Psoas muscle (tissue), 8 donors: ENCODE data around the gene RHBDD1. TPM values are rescaled to one million over a fixed set of nuclear protein-coding genes. Genes with fewer than 3 reads are reported as not detected.

Source experiments
- ATAC-seq, 4 donors: fragments of 200-7000 bp; cut with Tn5 transposase; one replicate each; pipeline ENCODE4 v1.9.1; 2020; ENCODE audit warnings: moderate library complexity in 3 of 4, mild to moderate bottlenecking in 2 of 4
- DNase-seq, 2 donors: peaks; one replicate each; pipeline ENCODE4 v3.0.0-alpha.2; 2020
- H3K27ac ChIP-seq: fragments of 200-600 bp; one replicate; pipeline ENCODE4 v1.8.0; 2022
- H3K27me3 ChIP-seq, 3 donors: fragments of 200-600 bp in 1 of 3; one replicate each; pipeline versions ENCODE4 v1.6.1 to v1.8.0; 2013 to 2022; ENCODE audit warnings: low read length in 2 of 3, mild to moderate bottlenecking in 2 of 3, moderate library complexity in 1 of 3; ENCODE audit not compliant: insufficient read depth in 3 of 3
- H3K36me3 ChIP-seq, 2 donors: fragments of 200-600 bp in 1 of 2; one replicate each; pipeline versions ENCODE4 v1.6.1 to v1.8.0; 2013 to 2022; ENCODE audit warnings: low read depth in 1 of 2, mild to moderate bottlenecking in 1 of 2, moderate library complexity in 1 of 2; ENCODE audit not compliant: insufficient read depth in 1 of 2
- H3K4me1 ChIP-seq: fragments of 200-600 bp; one replicate; pipeline ENCODE4 v1.8.0; 2022
- H3K4me3 ChIP-seq: fragments of 200-600 bp; one replicate; pipeline ENCODE4 v1.8.0; 2022; ENCODE audit warnings: mild to moderate bottlenecking
- H3K9me3 ChIP-seq: fragments of 200-600 bp; one replicate; pipeline ENCODE4 v1.8.0; 2022
- CTCF ChIP-seq: fragments of 200-600 bp; IDR thresholded peaks from one replicate; pipeline ENCODE4 v1.8.0; 2022; ENCODE audit warnings: antibody characterized with exemption
- WGBS, 3 donors: extraction: QIAGEN DNeasy Blood & Tissue Kit; methylation state at CpG; one replicate each; pipeline versions ENCODE4 v1.1.6 to v1.1.7; 2013; 5-methylcytosine and 5-hydroxymethylcytosine counted together
- intact Hi-C, 2 donors: fragments of 100-400 bp; cut with DNase I; formaldehyde crosslinking; loops; one replicate each; pipeline versions ENCODE4 v1.11.0 to v1.14.2; 2022
- polyA plus RNA-seq, 3 donors: library from polyadenylated mRNA; stranded (reverse); fragments of 200-250 nt; gene quantifications; one replicate each; pipeline ENCODE4 v1.2.3, GENCODE V29; 2013
- total RNA-seq, 4 donors: library from RNA; stranded (reverse); fragmentation: NEBNext Ultra II Directional in 2 of 4; extraction: Animal tissue kit (Norgen Biotek cat#: 25700) in 2 of 4; gene quantifications; one replicate each; pipeline versions ENCODE4 v1.2.1 to v1.2.4, GENCODE V29; 2021 to 2023
- donor health status: healthy with polysubstance abuse.
- donor health status: DM: no; HTN: no; CAD: no; lungs with moderate emphysema.
- donor health status: Bipolar disorder and iron deficiency.
- donor health status: healthy.
- donor health status: DM: yes; HTN: yes; CAD: no.
- donor health status: DM: no; HTN: no; CAD: no.
- donor health status: DM: no; HTN: no; CAD: no.
- donor health status: DM: yes; HTN: yes; CAD: no.

Gene RHBDD1
- total and polyA plus RNA-seq, 7 donors = 6.7 to 26.1 (median 17.9) TPM

- 59 to 69% (median 62%) methylated on average over 2 of the region's 2 CpGs for WGBS, 3 donors
- intact Hi-C loops = no loop called here
- ATAC-seq (no peak), DNase-seq (no peak)
- H3K27me3 ChIP-seq = no peaks in the 10 kb centered on the region
- peaks cover 0 to 11% of the 10 kb centered on the region in 2 donors for H3K36me3 ChIP-seq
- TF ChIP-seq CTCF = no peak
- H3K27ac ChIP-seq = no peak overlapping the region
- no peak overlapping the region for H3K4me3 ChIP-seq
- no peaks in the 10 kb centered on the region for H3K9me3 ChIP-seq
- H3K4me1 ChIP-seq = no peaks in the 10 kb centered on the region
Observed at GRCh38 chr2:226873051-226873620, 37.3 kb downstream of the RHBDD1 start.

- H3K4me1 ChIP-seq = no peaks in the 10 kb centered on the region
- DNase-seq (no peak), ATAC-seq (no peak)
- no peaks in the 10 kb centered on the region for H3K27me3 ChIP-seq
- 100% methylated on average over 1 of the region's 1 CpG for WGBS, 3 donors
- H3K9me3 ChIP-seq = no peaks in the 10 kb centered on the region
- no peak overlapping the region for H3K27ac ChIP-seq
- no peak for TF ChIP-seq CTCF
- peaks cover 0 to 6% of the 10 kb centered on the region in 2 donors for H3K36me3 ChIP-seq
- H3K4me3 ChIP-seq = no peak overlapping the region
- intact Hi-C loops = no loop called here
Observed at GRCh38 chr2:226873826-226874225, 38.0 kb downstream of the RHBDD1 start.

GRCh38 chr2:226874749-226875148, 38.9 kb downstream of the RHBDD1 start:
- TF ChIP-seq CTCF = no peak
- no peaks in the 10 kb centered on the region for H3K9me3 ChIP-seq
- DNase-seq (no peak), ATAC-seq (no peak)
- H3K4me1 ChIP-seq = no peaks in the 10 kb centered on the region
- intact Hi-C loops = no loop called here
- no peak overlapping the region for H3K27ac ChIP-seq
- WGBS, 3 donors = 82 to 89% (median 86%) methylated on average over 3 of the region's 3 CpGs
- H3K36me3 ChIP-seq = no peaks in the 10 kb centered on the region
- H3K4me3 ChIP-seq = no peak overlapping the region
- H3K27me3 ChIP-seq = no peaks in the 10 kb centered on the region

GRCh38 chr2:226875438-226876225, 39.8 kb downstream of the RHBDD1 start:
- H3K36me3 ChIP-seq = no peaks in the 10 kb centered on the region
- ATAC-seq (no peak), DNase-seq (no peak)
- H3K9me3 ChIP-seq = no peaks in the 10 kb centered on the region
- intact Hi-C loops = no loop called here
- TF ChIP-seq CTCF = no peak
- no peaks in the 10 kb centered on the region for H3K27me3 ChIP-seq
- WGBS, 3 donors = 73 to 80% (median 79%) methylated on average over 5 of the region's 5 CpGs
- H3K4me3 ChIP-seq = no peak overlapping the region
- H3K27ac ChIP-seq = no peak overlapping the region
- no peaks in the 10 kb centered on the region for H3K4me1 ChIP-seq
